SK-N-SH (cell line): Measurements from ENCODE around the gene NMT2. TPM values are rescaled to one million over a fixed set of nuclear protein-coding genes. Genes with fewer than 3 reads are reported as not detected.
A peak's percentile ranks its signal among the peaks of the same experiment; 100 is the strongest.

Experiments
- CTCF ChIA-PET: fragments of 300-600, 350-600 bp; formaldehyde crosslinking; extraction: SDS; loops from one replicate; lab custom pipeline; 2021; lab: Yijun Ruan, JAX
- POLR2A ChIA-PET: fragments of 350-600 bp; sonication (Branson Sonifier 250); formaldehyde crosslinking; extraction: SDS; loops from one replicate; lab custom pipeline; 2020; ENCODE audit warnings: antibody characterized with exemption, inconsistent platforms; lab: Yijun Ruan, JAX
- DNase-seq: peaks from one replicate; pipeline ENCODE4 v3.0.0; 2012
- H2AFZ ChIP-seq: fragments of 200-600 bp; sonication (generic); 2 replicates; pipeline ENCODE4 v1.8.1; 2016; ENCODE audit warnings: antibody characterized with exemption, mild to moderate bottlenecking, low read depth
- H3F3A ChIP-seq: fragments of 200-600 bp; sonication (generic); replicated peaks from 2 replicates; pipeline ENCODE3; 2016; ENCODE audit warnings: antibody characterized with exemption, mild to moderate bottlenecking; ENCODE audit not compliant: insufficient read depth
- H3K27ac ChIP-seq, 2 experiments: fragments of 200-500 bp in 1 of 2; fragments of 200-600 bp in 1 of 2; sonication (Bioruptor generic) in 1 of 2; sonication (generic), shearing (Covaris generic) in 1 of 2; 2 replicates each; pipeline versions ENCODE4 v1.5.1 to v1.6.1; 2014 to 2016; ENCODE audit warnings: low read depth in 2 of 2, inconsistent platforms in 1 of 2, low read length in 1 of 2, mild to moderate bottlenecking in 1 of 2, mixed read lengths in 1 of 2
- H3K27me3 ChIP-seq: fragments of 200-600 bp; sonication (generic), shearing (Covaris generic); 2 replicates; pipeline ENCODE4 v1.6.1; 2016; ENCODE audit warnings: mixed run types; ENCODE audit not compliant: insufficient read depth
- H3K36me3 ChIP-seq, 2 experiments: fragments of 200-500 bp in 1 of 2; fragments of 200-600 bp in 1 of 2; sonication (Bioruptor generic) in 1 of 2; sonication (generic) in 1 of 2; replicated peaks in 1 of 2; 2 replicates each; pipeline versions ENCODE3 to v1.5.1; 2014 to 2016; ENCODE audit warnings: low read length in 1 of 2, mild to moderate bottlenecking in 1 of 2; ENCODE audit not compliant: insufficient read depth in 2 of 2, control insufficient read depth in 1 of 2
- H3K4me1 ChIP-seq, 2 experiments: fragments of 200-500 bp in 1 of 2; fragments of 200-600 bp in 1 of 2; sonication (Bioruptor generic) in 1 of 2; sonication (generic), shearing (Covaris generic) in 1 of 2; 2 replicates each; pipeline versions ENCODE4 v1.5.1 to v1.6.1; 2014 to 2016; ENCODE audit warnings: low read depth in 1 of 2, low read length in 1 of 2, mixed run types in 1 of 2; ENCODE audit not compliant: insufficient read depth in 2 of 2, control insufficient read depth in 1 of 2
- H3K4me2 ChIP-seq: fragments of 200-600 bp; sonication (generic), shearing (Covaris generic); 2 replicates; pipeline ENCODE4 v1.6.1; 2017; ENCODE audit warnings: mixed run types
- H3K4me3 ChIP-seq, 2 experiments: fragments of 200-500 bp in 1 of 2; fragments of 200-600 bp in 1 of 2; sonication (Bioruptor generic) in 1 of 2; sonication (generic), shearing (Covaris generic) in 1 of 2; 2 replicates each; pipeline versions ENCODE4 v1.5.1 to v1.8.1; 2014 to 2016; ENCODE audit warnings: low read depth in 2 of 2, inconsistent platforms in 1 of 2, low read length in 1 of 2, mild to moderate bottlenecking in 1 of 2, mixed read lengths in 1 of 2, moderate library complexity in 1 of 2
- H3K79me2 ChIP-seq: fragments of 200-600 bp; sonication (generic); 2 replicates; pipeline ENCODE4 v1.8.1; 2017; ENCODE audit warnings: mild to moderate bottlenecking; ENCODE audit not compliant: insufficient read depth
- H3K9ac ChIP-seq: fragments of 200-600 bp; sonication (generic); 2 replicates; pipeline ENCODE4 v1.6.1; 2017; ENCODE audit warnings: mixed run types
- H3K9me2 ChIP-seq: fragments of 200-600 bp; sonication (generic); 2 replicates; pipeline ENCODE4 v1.6.1; 2017; ENCODE audit warnings: mixed run types
- H3K9me3 ChIP-seq: fragments of 200-600 bp; sonication (generic); 2 replicates; pipeline ENCODE4 v1.6.1; 2017; ENCODE audit warnings: mixed run types, mild to moderate bottlenecking, moderate library complexity
- H4K20me1 ChIP-seq: fragments of 200-600 bp; sonication (generic); 2 replicates; pipeline ENCODE4 v1.6.1; 2017; ENCODE audit warnings: mild to moderate bottlenecking, mixed run types; ENCODE audit not compliant: insufficient read depth
- CHD2 ChIP-seq: fragments of 150-350 bp; IDR thresholded peaks from 2 replicates; pipeline ENCODE4 v1.6.1; 2018; ENCODE audit warnings: low read length; ENCODE audit not compliant: partially characterized antibody
- CTCF ChIP-seq: fragments of 200-600 bp; sonication (generic); IDR thresholded peaks from 2 replicates; pipeline ENCODE4 v1.6.1; 2017; ENCODE audit warnings: antibody characterized with exemption, mild to moderate bottlenecking, moderate library complexity
- EP300 ChIP-seq, 2 experiments: IDR thresholded peaks; 2 replicates each; pipeline versions ENCODE4 v1.4.0 to v1.6.1; 2012; ENCODE audit warnings: borderline replicate concordance in 1 of 2, low read depth in 1 of 2, low read length in 1 of 2
- FOSL2 ChIP-seq: IDR thresholded peaks from 2 replicates; pipeline ENCODE4 v1.4.0; 2012; ENCODE audit warnings: low read depth, mild to moderate bottlenecking, moderate library complexity, borderline replicate concordance
- FOXJ3 ChIP-seq: sonication (generic); formaldehyde crosslinking; IDR thresholded peaks from 2 replicates; pipeline ENCODE4 v1.5.1; 2020; ENCODE audit warnings: mild to moderate bottlenecking, missing genetic modification reagents
- FOXM1 ChIP-seq: IDR thresholded peaks from 2 replicates; pipeline ENCODE4 v1.4.0; 2012; ENCODE audit warnings: low read depth, mild to moderate bottlenecking
- GABPA ChIP-seq: IDR thresholded peaks from 2 replicates; pipeline ENCODE4 v1.4.0; 2012; ENCODE audit warnings: low read depth, mild to moderate bottlenecking
- GATA2 ChIP-seq: sonication (generic); formaldehyde crosslinking; IDR thresholded peaks from 2 replicates; pipeline ENCODE4 v1.5.0; 2020; ENCODE audit warnings: mild to moderate bottlenecking, missing genetic modification reagents
- JUND ChIP-seq: IDR thresholded peaks from 2 replicates; pipeline ENCODE4 v1.4.0; 2012
- MXI1 ChIP-seq: IDR thresholded peaks from 2 replicates; pipeline ENCODE4 v1.6.1; 2012; ENCODE audit warnings: mild to moderate bottlenecking, low read depth, low read length, improper control_type of control experiment
- RAD21 ChIP-seq: IDR thresholded peaks from 2 replicates; pipeline ENCODE4 v1.6.1; 2012; ENCODE audit warnings: mild to moderate bottlenecking, low read length
- RCOR1 ChIP-seq: fragments of 150-350 bp; IDR thresholded peaks from 2 replicates; pipeline ENCODE4 v1.6.1; 2017; ENCODE audit warnings: antibody characterized with exemption, low read length
- RXRA ChIP-seq: IDR thresholded peaks from 2 replicates; pipeline ENCODE4 v1.4.0; 2012; ENCODE audit warnings: low read depth, mild to moderate bottlenecking, borderline replicate concordance
- SMC3 ChIP-seq: IDR thresholded peaks from 2 replicates; pipeline ENCODE4 v1.6.1; 2012; ENCODE audit warnings: low read depth, low read length, improper control_type of control experiment
- TAF1 ChIP-seq: IDR thresholded peaks from 2 replicates; pipeline ENCODE4 v1.6.1; 2012; ENCODE audit warnings: low read depth, mild to moderate bottlenecking, low read length, moderate library complexity, borderline replicate concordance
- TCF12 ChIP-seq: IDR thresholded peaks from 2 replicates; pipeline ENCODE4 v1.4.0; 2012
- USF2 ChIP-seq: fragments of 150-350 bp; IDR thresholded peaks from 2 replicates; pipeline ENCODE4 v1.6.1; 2017; ENCODE audit warnings: antibody characterized with exemption, low read length, low read depth, borderline replicate concordance
- WGBS: methylation state at CpG from one replicate; pipeline ENCODE4 v1.1.6; 2017; ENCODE audit warnings: low lambda C conversion rate; 5-methylcytosine and 5-hydroxymethylcytosine counted together
- polyA plus RNA-seq, 3 experiments: library from polyadenylated mRNA; depleted of rRNA; stranded (reverse); fragments of >200 nt; gene quantifications; 2 replicates each; pipeline ENCODE4 v1.2.3, GENCODE V29; 2012
- TF ChIP-seq, protein P1 (sequence below): IDR thresholded peaks from 2 replicates; pipeline ENCODE4 v1.6.1; 2012; ENCODE audit warnings: mild to moderate bottlenecking, low read depth, low read length, moderate library complexity
- TF ChIP-seq, protein P2 (sequence below): fragments of 150-350 bp; IDR thresholded peaks from 2 replicates; pipeline ENCODE4 v1.6.1; 2016; ENCODE audit warnings: mild to moderate bottlenecking, low read depth, low read length
- TF ChIP-seq, protein P3 (sequence below): IDR thresholded peaks from 2 replicates; pipeline ENCODE4 v1.4.0; 2012; ENCODE audit warnings: low read depth

The NMT2 gene
- polyA plus RNA-seq, 1 of the 3 experiments (the other 2 are of a cell fraction) = 25.9 TPM

- Histone ChIP-seq H3K9me2 (no peaks in the 10 kb centered on the region), H3K4me2 (no peak overlapping the region), H3F3A (no peaks in the 10 kb centered on the region), H3K79me2 (no peaks in the 10 kb centered on the region), H4K20me1 (no peaks in the 10 kb centered on the region), H3K4me3 (no peak overlapping the region), H3K4me1 (peaks cover 0 to 4% of the 10 kb centered on the region in 2 experiments; a peak in 2 of 4 replicates), H3K9ac (no peak overlapping the region), H3K36me3 (no peaks in the 10 kb centered on the region), H3K9me3 (no peaks in the 10 kb centered on the region), H3K27me3 (no peaks in the 10 kb centered on the region), H3K27ac (no peak overlapping the region), H2AFZ (no peak overlapping the region)
- POLR2A ChIA-PET = interaction anchor here (1.5 kb wide), 1 partner anchor 132 kb away, joined by 3 read pairs; the partner anchor contains the start of gene MEIG1
- TF ChIP-seq TAF1 = no peak
- TF ChIP-seq GABPA = no peak
- no peak for TF ChIP-seq MXI1
- WGBS = 68% methylated on average over 5 of the region's 5 CpGs
- no peak for DNase-seq
- CTCF ChIA-PET = interaction anchor here (1.5 kb wide), 1 partner anchor 15 kb away, joined by 3 read pairs; no protein-coding TSS in a partner anchor
Observed at GRCh38 chr10:15091418-15091817, 77.1 kb downstream of the NMT2 start.

- CTCF ChIA-PET = no interaction called here
- Histone ChIP-seq H3K79me2 (no peaks in the 10 kb centered on the region), H4K20me1 (no peaks in the 10 kb centered on the region), H3K9ac (peak within 1 kb of the TSS; percentile 30; the same call in 1 of the 2 replicates), H3K4me2 (peak within 1 kb of the TSS; percentile 97), H3K4me3 (peak within 1 kb of the TSS; percentile 69 to 79), H3K36me3 (no peaks in the 10 kb centered on the region), H3F3A (no peaks in the 10 kb centered on the region), H2AFZ (peak within 1 kb of the TSS; percentile 76), H3K27me3 (no peaks in the 10 kb centered on the region), H3K9me2 (no peaks in the 10 kb centered on the region), H3K4me1 (no peaks in the 10 kb centered on the region; a peak in 2 of 4 replicates), H3K9me3 (no peaks in the 10 kb centered on the region), H3K27ac (no peak within 1 kb of the TSS)
- DNase-seq = peak; percentile 97
- POLR2A ChIA-PET = no interaction called here
- 3% methylated on average over 36 of the region's 63 CpGs for WGBS
- no peak for TF ChIP-seq USF2
- TF ChIP-seq RCOR1 = no peak
- no peak for TF ChIP-seq JUND
- TF ChIP-seq, protein P1, sequence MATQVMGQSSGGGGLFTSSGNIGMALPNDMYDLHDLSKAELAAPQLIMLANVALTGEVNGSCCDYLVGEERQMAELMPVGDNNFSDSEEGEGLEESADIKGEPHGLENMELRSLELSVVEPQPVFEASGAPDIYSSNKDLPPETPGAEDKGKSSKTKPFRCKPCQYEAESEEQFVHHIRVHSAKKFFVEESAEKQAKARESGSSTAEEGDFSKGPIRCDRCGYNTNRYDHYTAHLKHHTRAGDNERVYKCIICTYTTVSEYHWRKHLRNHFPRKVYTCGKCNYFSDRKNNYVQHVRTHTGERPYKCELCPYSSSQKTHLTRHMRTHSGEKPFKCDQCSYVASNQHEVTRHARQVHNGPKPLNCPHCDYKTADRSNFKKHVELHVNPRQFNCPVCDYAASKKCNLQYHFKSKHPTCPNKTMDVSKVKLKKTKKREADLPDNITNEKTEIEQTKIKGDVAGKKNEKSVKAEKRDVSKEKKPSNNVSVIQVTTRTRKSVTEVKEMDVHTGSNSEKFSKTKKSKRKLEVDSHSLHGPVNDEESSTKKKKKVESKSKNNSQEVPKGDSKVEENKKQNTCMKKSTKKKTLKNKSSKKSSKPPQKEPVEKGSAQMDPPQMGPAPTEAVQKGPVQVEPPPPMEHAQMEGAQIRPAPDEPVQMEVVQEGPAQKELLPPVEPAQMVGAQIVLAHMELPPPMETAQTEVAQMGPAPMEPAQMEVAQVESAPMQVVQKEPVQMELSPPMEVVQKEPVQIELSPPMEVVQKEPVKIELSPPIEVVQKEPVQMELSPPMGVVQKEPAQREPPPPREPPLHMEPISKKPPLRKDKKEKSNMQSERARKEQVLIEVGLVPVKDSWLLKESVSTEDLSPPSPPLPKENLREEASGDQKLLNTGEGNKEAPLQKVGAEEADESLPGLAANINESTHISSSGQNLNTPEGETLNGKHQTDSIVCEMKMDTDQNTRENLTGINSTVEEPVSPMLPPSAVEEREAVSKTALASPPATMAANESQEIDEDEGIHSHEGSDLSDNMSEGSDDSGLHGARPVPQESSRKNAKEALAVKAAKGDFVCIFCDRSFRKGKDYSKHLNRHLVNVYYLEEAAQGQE = no peak
- TF ChIP-seq, protein P2, sequence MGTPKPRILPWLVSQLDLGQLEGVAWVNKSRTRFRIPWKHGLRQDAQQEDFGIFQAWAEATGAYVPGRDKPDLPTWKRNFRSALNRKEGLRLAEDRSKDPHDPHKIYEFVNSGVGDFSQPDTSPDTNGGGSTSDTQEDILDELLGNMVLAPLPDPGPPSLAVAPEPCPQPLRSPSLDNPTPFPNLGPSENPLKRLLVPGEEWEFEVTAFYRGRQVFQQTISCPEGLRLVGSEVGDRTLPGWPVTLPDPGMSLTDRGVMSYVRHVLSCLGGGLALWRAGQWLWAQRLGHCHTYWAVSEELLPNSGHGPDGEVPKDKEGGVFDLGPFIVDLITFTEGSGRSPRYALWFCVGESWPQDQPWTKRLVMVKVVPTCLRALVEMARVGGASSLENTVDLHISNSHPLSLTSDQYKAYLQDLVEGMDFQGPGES = no peak
- no peak for TF ChIP-seq FOXJ3 (CRISPR knock-in tag)
- TF ChIP-seq, protein P3, sequence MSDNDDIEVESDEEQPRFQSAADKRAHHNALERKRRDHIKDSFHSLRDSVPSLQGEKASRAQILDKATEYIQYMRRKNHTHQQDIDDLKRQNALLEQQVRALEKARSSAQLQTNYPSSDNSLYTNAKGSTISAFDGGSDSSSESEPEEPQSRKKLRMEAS = peak; percentile 93
- TF ChIP-seq RAD21 = no peak
- no peak for TF ChIP-seq SMC3
- no peak for TF ChIP-seq TCF12
- TF ChIP-seq CHD2 = no peak
- TF ChIP-seq FOSL2 = no peak
- TF ChIP-seq RXRA = no peak
- no peak for TF ChIP-seq FOXM1
- peak; percentile 24 for TF ChIP-seq CTCF
- TF ChIP-seq EP300 (IDR thresholded peaks at IDR 0.05; ENCODE audit: borderline replicate concordance in 1 of 2, low read depth in 1 of 2, low read length in 1 of 2) = no peak
- TF ChIP-seq GATA2 = no peak
Observed at GRCh38 chr10:15088428-15089261, 79.8 kb downstream of the NMT2 start, which contains the start of gene ACBD7. TSS of gene ACBD7 (minus strand) at chr10:15088776. CDS start at chr10:15088728, 48 bp downstream.
